Neural progenitor cell (in vitro differentiated cells): ENCODE measurements around the gene ETV6. TPM values are rescaled to one million over a fixed set of nuclear protein-coding genes. Genes with fewer than 3 reads are reported as not detected.
A peak's percentile ranks its signal among the peaks of the same experiment; 100 is the strongest.

Experiments used
- DNase-seq: peaks from one replicate; pipeline ENCODE4 v3.0.0-alpha.2; 2016; ENCODE audit warnings: low spot score
- H2AFZ ChIP-seq: fragments of 200-600 bp; sonication (generic); replicated peaks from 2 replicates; pipeline ENCODE4 v1.6.1; 2016; ENCODE audit warnings: antibody characterized with exemption
- H3F3A ChIP-seq: fragments of 200-600 bp; sonication (generic); 2 replicates; pipeline ENCODE4 v1.6.1; 2016; ENCODE audit warnings: antibody characterized with exemption, low read depth
- H3K27ac ChIP-seq: fragments of 200-600 bp; sonication (generic); 2 replicates; pipeline ENCODE4 v1.5.1; 2016; ENCODE audit warnings: mild to moderate bottlenecking
- H3K27me3 ChIP-seq: fragments of 200-600 bp; sonication (generic); 2 replicates; pipeline ENCODE4 v1.6.1; 2016; ENCODE audit warnings: mild to moderate bottlenecking, moderate library complexity
- H3K36me3 ChIP-seq: fragments of 200-600 bp; sonication (generic); 2 replicates; pipeline ENCODE4 v1.5.1; 2016
- H3K4me1 ChIP-seq: fragments of 200-600 bp; sonication (generic); 2 replicates; pipeline ENCODE4 v1.6.1; 2016; ENCODE audit warnings: mixed run types
- H3K4me2 ChIP-seq: fragments of 200-600 bp; sonication (generic); 2 replicates; pipeline ENCODE4 v1.6.1; 2016
- H3K4me3 ChIP-seq: fragments of 200-600 bp; sonication (generic); 2 replicates; pipeline ENCODE4 v1.5.1; 2016
- H3K79me2 ChIP-seq: fragments of 200-600 bp; sonication (generic); 2 replicates; pipeline ENCODE4 v1.6.1; 2016; ENCODE audit warnings: low read depth
- H3K9ac ChIP-seq: fragments of 200-600 bp; sonication (generic); 2 replicates; pipeline ENCODE4 v1.6.1; 2016
- H3K9me3 ChIP-seq: fragments of 200-600 bp; sonication (generic); 2 replicates; pipeline ENCODE4 v1.5.1; 2016; ENCODE audit warnings: low read depth
- H4K20me1 ChIP-seq: fragments of 200-600 bp; sonication (generic); 2 replicates; pipeline ENCODE4 v1.6.1; 2016; ENCODE audit warnings: low read depth
- H3K27ac Mint-ChIP-seq: 3 replicates; pipeline ENCODE4 v1.8.0; 2021; ENCODE audit warnings: mixed read lengths
- H3K27me3 Mint-ChIP-seq: 2 replicates; pipeline ENCODE4 v1.8.0; 2022; ENCODE audit warnings: low read depth, mild to moderate bottlenecking, inconsistent platforms, moderate library complexity, mixed read lengths; ENCODE audit not compliant: insufficient read depth
- H3K36me3 Mint-ChIP-seq: 3 replicates; pipeline ENCODE4 v1.8.0; 2021; ENCODE audit warnings: mixed read lengths
- H3K4me1 Mint-ChIP-seq: 3 replicates; pipeline ENCODE4 v1.8.0; 2021; ENCODE audit warnings: mixed read lengths
- H3K4me3 Mint-ChIP-seq: 3 replicates; pipeline ENCODE4 v1.8.0; 2021; ENCODE audit warnings: mild to moderate bottlenecking, moderate library complexity, mixed read lengths
- H3K9me3 Mint-ChIP-seq: 3 replicates; pipeline ENCODE4 v1.8.0; 2020; ENCODE audit warnings: mixed read lengths
- EZH2 ChIP-seq: fragments of 200-600 bp; sonication (generic); IDR thresholded peaks from 2 replicates; pipeline ENCODE4 v1.6.1; 2017; ENCODE audit warnings: antibody characterized with exemption, mild to moderate bottlenecking, moderate library complexity
- EZH2phosphoT487 ChIP-seq: fragments of 200-600 bp; sonication (generic); IDR thresholded peaks from 2 replicates; pipeline ENCODE4 v1.6.1; 2017; ENCODE audit warnings: antibody characterized with exemption
- total RNA-seq: library from RNA; depleted of rRNA; stranded (reverse); fragments of >200 nt; gene quantifications from 2 replicates; pipeline ENCODE4 v1.2.3, GENCODE V29; 2015; ENCODE audit warnings: low replicate concordance
- TF ChIP-seq, protein P1 (sequence below): fragments of 200-600 bp; sonication (generic); IDR thresholded peaks from 2 replicates; pipeline ENCODE4 v1.5.1; 2017; ENCODE audit warnings: antibody characterized with exemption, mild to moderate bottlenecking

The ETV6 gene
- total RNA-seq, 1 donor from 2014 or later, result 6.2 TPM

DNA sequence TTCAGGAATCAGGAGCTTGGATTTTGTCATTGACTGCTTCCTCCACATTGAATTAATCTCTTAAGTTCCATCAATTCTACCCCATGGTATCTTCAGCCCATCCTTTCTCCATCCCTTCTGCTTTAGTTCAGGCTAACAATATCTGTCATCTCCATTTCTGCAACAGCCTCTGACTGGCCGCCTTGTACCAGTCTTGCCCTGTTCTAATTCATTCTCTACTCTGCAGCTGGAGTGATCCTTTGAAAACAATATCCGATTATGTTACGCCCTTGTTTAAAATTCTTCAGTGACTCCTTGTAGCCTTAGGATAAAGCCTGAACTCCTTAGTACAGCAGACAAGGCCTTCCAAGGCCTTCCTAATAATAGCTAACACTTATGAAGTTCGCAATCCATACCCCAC is 170.2 kb downstream of the ETV6 start:
- Histone ChIP-seq H3K27me3 (no peaks in the 10 kb centered on the region), H3K27ac (no peak overlapping the region), H3K36me3 (no peaks in the 10 kb centered on the region), H3K9me3 (no peaks in the 10 kb centered on the region), H3K4me3 (no peak overlapping the region), H3K4me2 (no peak overlapping the region), H3F3A (peaks cover 22% of the 10 kb centered on the region), H2AFZ (no peak overlapping the region), H3K4me1 (peaks cover 53% of the 10 kb centered on the region), H3K79me2 (no peaks in the 10 kb centered on the region), H4K20me1 (no peaks in the 10 kb centered on the region), H3K9ac (no peak overlapping the region)
- H3K4me3 Mint-ChIP-seq, result no peak overlapping the region
- peaks cover 1% of the 10 kb centered on the region for H3K36me3 Mint-ChIP-seq
- no peaks in the 10 kb centered on the region for H3K9me3 Mint-ChIP-seq
- peaks cover 45% of the 10 kb centered on the region for H3K4me1 Mint-ChIP-seq
- H3K27me3 Mint-ChIP-seq, result peaks cover 7% of the 10 kb centered on the region
- DNase-seq, result no peak
- H3K27ac Mint-ChIP-seq, result no peak overlapping the region
- TF ChIP-seq EZH2 (no peak), EZH2phosphoT487 (no peak)
- TF ChIP-seq, protein P1, sequence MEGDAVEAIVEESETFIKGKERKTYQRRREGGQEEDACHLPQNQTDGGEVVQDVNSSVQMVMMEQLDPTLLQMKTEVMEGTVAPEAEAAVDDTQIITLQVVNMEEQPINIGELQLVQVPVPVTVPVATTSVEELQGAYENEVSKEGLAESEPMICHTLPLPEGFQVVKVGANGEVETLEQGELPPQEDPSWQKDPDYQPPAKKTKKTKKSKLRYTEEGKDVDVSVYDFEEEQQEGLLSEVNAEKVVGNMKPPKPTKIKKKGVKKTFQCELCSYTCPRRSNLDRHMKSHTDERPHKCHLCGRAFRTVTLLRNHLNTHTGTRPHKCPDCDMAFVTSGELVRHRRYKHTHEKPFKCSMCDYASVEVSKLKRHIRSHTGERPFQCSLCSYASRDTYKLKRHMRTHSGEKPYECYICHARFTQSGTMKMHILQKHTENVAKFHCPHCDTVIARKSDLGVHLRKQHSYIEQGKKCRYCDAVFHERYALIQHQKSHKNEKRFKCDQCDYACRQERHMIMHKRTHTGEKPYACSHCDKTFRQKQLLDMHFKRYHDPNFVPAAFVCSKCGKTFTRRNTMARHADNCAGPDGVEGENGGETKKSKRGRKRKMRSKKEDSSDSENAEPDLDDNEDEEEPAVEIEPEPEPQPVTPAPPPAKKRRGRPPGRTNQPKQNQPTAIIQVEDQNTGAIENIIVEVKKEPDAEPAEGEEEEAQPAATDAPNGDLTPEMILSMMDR, result no peak

DNA sequence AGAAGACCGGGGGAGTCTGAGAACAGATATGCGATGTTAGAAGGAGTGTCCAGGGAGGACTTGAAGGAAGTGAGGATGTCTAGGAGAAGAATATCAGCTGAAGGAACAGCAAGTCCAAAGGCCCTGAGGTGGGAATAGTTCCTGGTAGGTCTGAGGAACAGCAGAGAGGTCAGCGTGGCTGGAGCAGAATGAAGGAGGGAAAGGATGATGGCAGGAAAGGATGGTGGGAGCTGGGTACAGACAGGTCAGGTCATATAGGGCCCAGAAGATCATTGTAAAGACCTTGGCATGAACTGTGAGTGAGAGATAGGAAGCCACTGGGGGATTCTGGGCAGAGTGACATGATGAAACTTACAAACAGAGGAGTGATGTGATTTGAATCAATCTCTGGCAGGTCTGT is 171.0 kb downstream of the ETV6 start:
- H3F3A ChIP-seq, result peaks cover 22% of the 10 kb centered on the region
- peaks cover 53% of the 10 kb centered on the region for H3K4me1 ChIP-seq
- TF ChIP-seq EZH2 (no peak), EZH2phosphoT487 (no peak)
- TF ChIP-seq, protein P1, result no peak
- H3K4me2 ChIP-seq, result no peak overlapping the region
- H3K4me3 ChIP-seq, result no peak overlapping the region
- no peak overlapping the region for H3K9ac ChIP-seq
- no peak overlapping the region for H3K27ac ChIP-seq
- no peaks in the 10 kb centered on the region for H3K79me2 ChIP-seq
- Mint-ChIP-seq H3K4me3 (no peak overlapping the region), H3K9me3 (no peaks in the 10 kb centered on the region), H3K27me3 (peaks cover 7% of the 10 kb centered on the region), H3K27ac (no peak overlapping the region), H3K4me1 (peaks cover 46% of the 10 kb centered on the region), H3K36me3 (peaks cover 1% of the 10 kb centered on the region)
- no peaks in the 10 kb centered on the region for H3K9me3 ChIP-seq
- H3K27me3 ChIP-seq, result no peaks in the 10 kb centered on the region
- H3K36me3 ChIP-seq, result no peaks in the 10 kb centered on the region
- no peak for DNase-seq
- no peaks in the 10 kb centered on the region for H4K20me1 ChIP-seq
- H2AFZ ChIP-seq, result no peak overlapping the region

DNA sequence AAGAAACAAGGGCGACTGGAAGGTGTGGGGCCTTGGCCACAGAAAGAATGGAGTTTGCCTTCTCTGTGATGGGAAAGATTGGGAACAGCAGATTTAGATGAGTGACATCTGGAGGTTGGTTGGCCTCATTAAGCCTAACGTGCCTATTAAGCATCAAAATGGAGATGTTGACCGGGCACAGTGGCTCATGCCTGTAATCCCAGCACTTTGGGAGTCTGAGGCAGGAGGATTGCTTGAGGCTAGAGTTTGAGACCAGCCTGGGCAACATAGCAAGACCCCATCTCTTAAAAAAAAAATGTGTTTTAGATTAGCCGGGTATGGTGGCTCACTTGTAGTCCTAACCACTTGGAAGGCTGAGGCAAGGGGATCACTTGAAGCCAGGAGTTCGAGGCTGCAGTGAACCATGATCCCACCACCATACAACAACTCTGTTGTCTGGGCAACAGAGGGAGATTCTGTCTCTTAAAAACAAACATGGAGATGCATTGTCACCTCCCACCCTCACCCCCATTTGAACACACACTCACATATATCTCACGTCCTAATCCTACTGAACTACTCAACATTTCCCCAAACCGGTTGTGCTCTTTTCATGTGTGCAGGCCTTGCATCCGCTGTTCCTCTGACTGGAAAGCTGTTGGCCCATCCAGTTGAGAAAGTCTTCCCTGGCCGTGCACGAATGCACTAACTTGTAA is 172.1 kb downstream of the ETV6 start:
- peaks cover 30% of the 10 kb centered on the region for H3F3A ChIP-seq
- Mint-ChIP-seq H3K36me3 (peaks cover 1% of the 10 kb centered on the region), H3K27ac (peak overlapping the region; percentile 75), H3K4me1 (peaks cover 42% of the 10 kb centered on the region), H3K9me3 (no peaks in the 10 kb centered on the region), H3K4me3 (no peak overlapping the region), H3K27me3 (peaks cover 7% of the 10 kb centered on the region)
- H2AFZ ChIP-seq, result no peak overlapping the region
- H4K20me1 ChIP-seq, result no peaks in the 10 kb centered on the region
- H3K36me3 ChIP-seq, result no peaks in the 10 kb centered on the region
- peaks cover 62% of the 10 kb centered on the region for H3K4me1 ChIP-seq
- no peaks in the 10 kb centered on the region for H3K27me3 ChIP-seq
- H3K4me2 ChIP-seq, result peak overlapping the region; percentile 41
- no peak overlapping the region for H3K4me3 ChIP-seq
- TF ChIP-seq EZH2phosphoT487 (no peak), EZH2 (no peak)
- TF ChIP-seq, protein P1, result no peak
- H3K27ac ChIP-seq, result peak overlapping the region; percentile 83
- H3K9ac ChIP-seq, result no peak overlapping the region
- no peaks in the 10 kb centered on the region for H3K9me3 ChIP-seq
- H3K79me2 ChIP-seq, result no peaks in the 10 kb centered on the region
- no peak for DNase-seq
